IMR-90 (cell line): ENCODE measurements around the gene RGN. TPM values are rescaled to one million over a fixed set of nuclear protein-coding genes. Genes with fewer than 3 reads are reported as not detected.

Source experiments
- ATAC-seq: fragments of 200-7000 bp; cut with Tn5 transposase; 2 replicates; pipeline ENCODE4 v1.9.1; 2020; ENCODE audit warnings: low read depth, mild to moderate bottlenecking, moderate library complexity
- BruUV-seq: library from RNA; stranded (reverse); fragments of 400-500 nt; replicated peaks from 2 replicates; lab custom pipeline; 2021; lab: Mats Ljungman, UMichigan
- CTCF ChIA-PET: fragments of 300-600 bp; formaldehyde crosslinking; extraction: SDS; loops from one replicate; lab custom pipeline; 2021; ENCODE audit warnings: antibody characterized with exemption; lab: Yijun Ruan, JAX
- POLR2A ChIA-PET: fragments of 300-600 bp; sonication (Branson Sonifier 250); formaldehyde crosslinking; loops from one replicate; lab custom pipeline; 2022; ENCODE audit warnings: antibody characterized with exemption; ENCODE audit not compliant: unreplicated experiment; lab: Charles Lee
- DNase-seq: peaks from one replicate; pipeline ENCODE4 v3.0.0; 2013
- H2AFZ ChIP-seq: replicated peaks from 2 replicates; pipeline ENCODE3; 2013; ENCODE audit warnings: low read length, mild to moderate bottlenecking; ENCODE audit not compliant: poor library complexity
- H2AK5ac ChIP-seq: 2 replicates; pipeline ENCODE4 v1.6.1; 2013; ENCODE audit warnings: low read depth, low read length, inconsistent platforms
- H2AK9ac ChIP-seq: replicated peaks from 2 replicates; pipeline ENCODE3; 2013; ENCODE audit warnings: mild to moderate bottlenecking, low read depth, low read length, moderate library complexity; ENCODE audit not compliant: poor library complexity
- H2BK120ac ChIP-seq: 2 replicates; pipeline ENCODE4 v1.6.1; 2013; ENCODE audit warnings: low read depth, low read length, inconsistent platforms
- H2BK15ac ChIP-seq: 3 replicates; pipeline ENCODE4 v1.6.1; 2013; ENCODE audit warnings: low read depth, low read length, inconsistent platforms
- H2BK20ac ChIP-seq: 2 replicates; pipeline ENCODE4 v1.6.1; 2013; ENCODE audit warnings: low read depth, mild to moderate bottlenecking, inconsistent platforms, low read length, moderate library complexity
- H2BK5ac ChIP-seq: 2 replicates; pipeline ENCODE4 v1.6.1; 2013; ENCODE audit warnings: mild to moderate bottlenecking, low read depth, low read length, inconsistent platforms; ENCODE audit not compliant: poor library complexity, severe bottlenecking
- H3K14ac ChIP-seq: replicated peaks from 2 replicates; pipeline ENCODE4 v1.6.1; 2013; ENCODE audit warnings: low read depth, low read length, inconsistent platforms
- H3K18ac ChIP-seq: 2 replicates; pipeline ENCODE4 v1.6.1; 2013; ENCODE audit warnings: low read depth, low read length, control low read depth
- H3K23ac ChIP-seq: 2 replicates; pipeline ENCODE4 v1.6.1; 2013; ENCODE audit warnings: low read depth, low read length, inconsistent platforms
- H3K27ac ChIP-seq: 2 replicates; pipeline ENCODE4 v1.5.1; 2013; ENCODE audit warnings: mild to moderate bottlenecking, control low read depth, low read length; ENCODE audit not compliant: insufficient read depth
- H3K27me3 ChIP-seq: 2 replicates; pipeline ENCODE4 v1.6.1; 2013; ENCODE audit warnings: low read length; ENCODE audit not compliant: control insufficient read depth, insufficient read depth
- H3K36me3 ChIP-seq: 2 replicates; pipeline ENCODE4 v1.6.1; 2013; ENCODE audit warnings: low read length, mixed read lengths; ENCODE audit not compliant: control insufficient read depth, insufficient read depth
- H3K4ac ChIP-seq: 2 replicates; pipeline ENCODE4 v1.6.1; 2013; ENCODE audit warnings: low read depth, low read length, inconsistent platforms
- H3K4me1 ChIP-seq: 2 replicates; pipeline ENCODE4 v1.6.1; 2013; ENCODE audit warnings: low read length, mixed read lengths; ENCODE audit not compliant: control insufficient read depth, insufficient read depth
- H3K4me2 ChIP-seq: 2 replicates; pipeline ENCODE4 v1.6.1; 2013; ENCODE audit warnings: low read depth, mild to moderate bottlenecking, control low read depth, low read length, moderate library complexity
- H3K4me3 ChIP-seq: 2 replicates; pipeline ENCODE4 v1.5.1; 2013; ENCODE audit warnings: low read depth, mild to moderate bottlenecking, control low read depth, low read length, moderate library complexity; ENCODE audit not compliant: insufficient read depth
- H3K56ac ChIP-seq: 2 replicates; pipeline ENCODE4 v1.6.1; 2013; ENCODE audit warnings: low read length, inconsistent platforms; ENCODE audit not compliant: insufficient read depth; ENCODE audit errors: extremely low read depth
- H3K79me1 ChIP-seq, 2 experiments: 2 replicates each; pipeline ENCODE4 v1.6.1; 2013; ENCODE audit warnings: low read length in 2 of 2, inconsistent platforms in 1 of 2, low read depth in 1 of 2
- H3K9ac ChIP-seq: 2 replicates; pipeline ENCODE4 v1.6.1; 2013; ENCODE audit warnings: low read depth, low read length, control low read depth
- H3K9me1 ChIP-seq: 2 replicates; pipeline ENCODE4 v1.6.1; 2013; ENCODE audit warnings: low read length, inconsistent platforms; ENCODE audit not compliant: insufficient read depth
- H3K9me3 ChIP-seq: 2 replicates; pipeline ENCODE4 v1.6.1; 2013; ENCODE audit warnings: low read length; ENCODE audit not compliant: control insufficient read depth, insufficient read depth
- H4K20me1 ChIP-seq: 2 replicates; pipeline ENCODE4 v1.6.1; 2013; ENCODE audit warnings: low read length, inconsistent platforms; ENCODE audit not compliant: insufficient read depth
- H4K5ac ChIP-seq: 2 replicates; pipeline ENCODE4 v1.6.1; 2013; ENCODE audit warnings: mild to moderate bottlenecking, low read depth, low read length, control low read depth
- H4K8ac ChIP-seq, 2 experiments: 2 replicates each; pipeline ENCODE4 v1.6.1; 2013; ENCODE audit warnings: low read depth in 2 of 2, low read length in 2 of 2, control low read depth in 1 of 2, inconsistent platforms in 1 of 2
- H4K91ac ChIP-seq: 2 replicates; pipeline ENCODE4 v1.6.1; 2013; ENCODE audit warnings: low read depth, low read length, inconsistent platforms; ENCODE audit not compliant: insufficient read depth
- BHLHE40 ChIP-seq: fragments of 150-350 bp; IDR thresholded peaks from 2 replicates; pipeline ENCODE4 v1.6.1; 2016; ENCODE audit warnings: mild to moderate bottlenecking, low read depth, low read length
- CEBPB ChIP-seq: IDR thresholded peaks from 2 replicates; pipeline ENCODE4 v1.6.1; 2012; ENCODE audit warnings: low read depth, low read length, improper control_type of control experiment
- CHD1 ChIP-seq: IDR thresholded peaks from 2 replicates; pipeline ENCODE4 v1.6.1; 2012; ENCODE audit warnings: low read depth, low read length, improper control_type of control experiment
- CTCF ChIP-seq: conservative IDR thresholded peaks from 2 replicates; pipeline ENCODE4 v1.5.1; 2012; ENCODE audit warnings: mild to moderate bottlenecking, low read depth, low read length, improper control_type of control experiment
- FOS ChIP-seq: fragments of 150-350 bp; IDR thresholded peaks from 2 replicates; pipeline ENCODE4 v1.6.1; 2016; ENCODE audit warnings: low read depth, low read length
- MAFK ChIP-seq: IDR thresholded peaks from 2 replicates; pipeline ENCODE4 v1.6.1; 2012; ENCODE audit warnings: low read depth, low read length, improper control_type of control experiment
- MAZ ChIP-seq: IDR thresholded peaks from 2 replicates; pipeline ENCODE4 v1.6.1; 2012; ENCODE audit warnings: low read depth, mild to moderate bottlenecking, low read length, improper control_type of control experiment, moderate library complexity, borderline replicate concordance
- MXI1 ChIP-seq: IDR thresholded peaks from 2 replicates; pipeline ENCODE4 v1.6.1; 2012; ENCODE audit warnings: low read depth, mild to moderate bottlenecking, low read length, moderate library complexity, borderline replicate concordance
- NFE2L2 ChIP-seq: fragments of 150-350 bp; IDR thresholded peaks from 2 replicates; pipeline ENCODE4 v1.6.1; 2016; ENCODE audit warnings: low read depth, mild to moderate bottlenecking, low read length
- POLR2A ChIP-seq: IDR thresholded peaks from 2 replicates; pipeline ENCODE4 v1.6.1; 2012; ENCODE audit warnings: mild to moderate bottlenecking, low read depth, low read length
- RAD21 ChIP-seq: IDR thresholded peaks from 2 replicates; pipeline ENCODE4 v1.6.1; 2012; ENCODE audit warnings: low read length, improper control_type of control experiment
- RCOR1 ChIP-seq: IDR thresholded peaks from 2 replicates; pipeline ENCODE4 v1.6.1; 2012; ENCODE audit warnings: mild to moderate bottlenecking, low read length, improper control_type of control experiment; ENCODE audit not compliant: insufficient replicate concordance
- RFX5 ChIP-seq: IDR thresholded peaks from 2 replicates; pipeline ENCODE4 v1.8.0; 2012; ENCODE audit warnings: low read depth, mild to moderate bottlenecking, low read length, moderate library complexity
- SMC3 ChIP-seq: fragments of 150-350 bp; IDR thresholded peaks from 2 replicates; pipeline ENCODE4 v1.6.1; 2016; ENCODE audit warnings: low read depth, mild to moderate bottlenecking, antibody characterized with exemption, low read length, moderate library complexity
- USF2 ChIP-seq: fragments of 150-350 bp; IDR thresholded peaks from 2 replicates; pipeline ENCODE4 v1.6.1; 2017; ENCODE audit warnings: mild to moderate bottlenecking, antibody characterized with exemption, low read length, low read depth
- WGBS, 2 experiments: methylation state at CpG; one replicate each; pipeline versions ENCODE4 v1.1.5 to v1.1.7; 2013; ENCODE audit warnings: missing lambda C conversion rate in 2 of 2; ENCODE audit not compliant: insufficient read length in 1 of 2; ENCODE audit errors: extremely low coverage in 2 of 2; 5-methylcytosine and 5-hydroxymethylcytosine counted together
- dilution Hi-C: fragments of 300-500 bp; cut with HindIII; formaldehyde crosslinking; loops from one replicate; pipeline ENCODE4 v1.14.3; 2018; ENCODE audit warnings: low sequenced_read_pairs; ENCODE audit not compliant: unreplicated experiment
- in situ Hi-C: fragments of 300-500 bp; cut with MboI; formaldehyde crosslinking; loops from 3 replicates; pipeline ENCODE4 v1.14.3; 2019; ENCODE audit warnings: low sequenced_read_pairs, inconsistent platforms, mixed read lengths
- intact Hi-C: fragments of 100-400 bp; cut with micrococcal nuclease; formaldehyde crosslinking; loops from 2 replicates; pipeline ENCODE4 v1.10.0; 2022
- polyA plus RNA-seq, 3 experiments: library from polyadenylated mRNA; depleted of rRNA; stranded (reverse); fragments of >200 nt; gene quantifications; 2 replicates each; pipeline ENCODE4 v1.2.3, GENCODE V29; 2012; ENCODE audit warnings: low replicate concordance in 1 of 3
- total RNA-seq: library from RNA; depleted of rRNA; stranded (reverse); fragments of >200 nt; gene quantifications from 2 replicates; pipeline ENCODE4 v1.2.3, GENCODE V29; 2012

RGN gene
- total and polyA plus RNA-seq, 2 of the 4 experiments (the other 2 are of a cell fraction) = 0.18 to 0.26 TPM

GRCh38 chrX:47068214-47068613 is 10.0 kb upstream of the RGN start:
- Histone ChIP-seq H3K4me3 (no peak overlapping the region), H3K27me3 (peaks cover 5% of the 10 kb centered on the region), H4K20me1 (no peaks in the 10 kb centered on the region), H3K4me1 (no peaks in the 10 kb centered on the region), H3K23ac (no peak overlapping the region), H2AFZ (no peak overlapping the region), H3K14ac (no peak overlapping the region), H2BK120ac (no peak overlapping the region), H4K91ac (no peak overlapping the region), H3K18ac (no peak overlapping the region), H2BK5ac (no peak overlapping the region), H3K36me3 (no peaks in the 10 kb centered on the region), H2AK5ac (no peak overlapping the region), H3K56ac (no peak overlapping the region), H4K5ac (no peak overlapping the region), H3K9me3 (no peaks in the 10 kb centered on the region), H2BK20ac (no peak overlapping the region), H3K79me1 (no peaks in the 10 kb centered on the region), H3K27ac (no peak overlapping the region), H3K9me1 (no peaks in the 10 kb centered on the region), H3K4ac (no peak overlapping the region), H3K9ac (no peak overlapping the region), H4K8ac (no peak overlapping the region), H2AK9ac (no peak overlapping the region), H2BK15ac (no peak overlapping the region), H3K4me2 (no peak overlapping the region)
- DNase-seq (no peak), ATAC-seq (no peak)
- in situ Hi-C loops (no loop called here), intact Hi-C loops (no loop called here), dilution Hi-C loops (no loop called here)
- ChIA-PET CTCF (interaction anchor here (0.6 kb wide), 1 partner anchor 25 kb away, joined by 3 read pairs; no protein-coding TSS in a partner anchor), POLR2A (no interaction called here)
- BruUV-seq = no TSS peak
- TF ChIP-seq MAFK (no peak), RFX5 (no peak), MAZ (no peak), MXI1 (no peak), BHLHE40 (no peak), RCOR1 (no peak), USF2 (no peak), CTCF (no peak), CEBPB (no peak), FOS (no peak), CHD1 (no peak), POLR2A (no peak), SMC3 (no peak), RAD21 (no peak), NFE2L2 (no peak)
- 82% methylated on average over 1 of the region's 3 CpGs; no CpG with 5 or more reads in 1 of the 2 experiments for whole genome bisulfite sequencing, 2 experiments
